GM19240 (cell line): ENCODE results near the gene TGFBR3.

Experiments used
- DNase-seq: peaks from one replicate; pipeline ENCODE4 v3.0.0; 2011; ENCODE audit warnings: low spot score; ENCODE audit not compliant: insufficient read length

TGFBR3 gene

DNA sequence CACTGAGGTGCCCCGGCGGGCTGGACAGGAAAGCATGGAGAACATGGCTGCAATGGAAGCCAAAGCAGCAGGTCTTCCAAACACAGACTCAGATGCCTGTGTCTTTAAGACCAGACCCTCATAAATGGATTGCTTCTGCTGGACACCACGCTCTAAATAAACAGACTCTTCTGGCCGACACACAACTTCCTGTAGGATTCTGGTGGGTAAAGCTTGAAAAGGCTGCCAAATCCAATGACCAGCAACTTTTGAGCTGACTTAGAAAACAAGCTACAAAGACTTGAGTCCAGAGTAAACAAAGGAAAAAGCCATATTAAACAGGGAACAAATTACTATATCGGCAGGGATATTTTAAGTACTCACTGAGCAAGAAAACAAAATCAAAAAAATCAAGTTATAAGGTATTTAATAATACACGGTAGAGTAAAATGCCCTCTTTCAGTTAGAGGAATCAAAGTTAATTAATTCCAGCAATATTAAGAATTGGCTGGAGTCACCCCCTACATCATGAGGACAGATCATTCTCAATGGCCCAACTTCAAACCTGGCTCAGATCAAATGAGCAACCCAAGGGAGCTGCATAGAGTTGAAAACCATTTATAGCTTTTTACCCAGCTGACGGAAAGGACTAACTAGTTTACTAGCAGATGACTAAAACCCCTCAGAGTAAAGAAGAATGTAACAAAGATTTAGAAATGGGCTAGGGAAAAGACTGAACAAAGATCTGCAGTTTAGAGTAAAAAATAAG lies 102.4 kb downstream of the TGFBR3 start:
- no peak for DNase-seq

DNA sequence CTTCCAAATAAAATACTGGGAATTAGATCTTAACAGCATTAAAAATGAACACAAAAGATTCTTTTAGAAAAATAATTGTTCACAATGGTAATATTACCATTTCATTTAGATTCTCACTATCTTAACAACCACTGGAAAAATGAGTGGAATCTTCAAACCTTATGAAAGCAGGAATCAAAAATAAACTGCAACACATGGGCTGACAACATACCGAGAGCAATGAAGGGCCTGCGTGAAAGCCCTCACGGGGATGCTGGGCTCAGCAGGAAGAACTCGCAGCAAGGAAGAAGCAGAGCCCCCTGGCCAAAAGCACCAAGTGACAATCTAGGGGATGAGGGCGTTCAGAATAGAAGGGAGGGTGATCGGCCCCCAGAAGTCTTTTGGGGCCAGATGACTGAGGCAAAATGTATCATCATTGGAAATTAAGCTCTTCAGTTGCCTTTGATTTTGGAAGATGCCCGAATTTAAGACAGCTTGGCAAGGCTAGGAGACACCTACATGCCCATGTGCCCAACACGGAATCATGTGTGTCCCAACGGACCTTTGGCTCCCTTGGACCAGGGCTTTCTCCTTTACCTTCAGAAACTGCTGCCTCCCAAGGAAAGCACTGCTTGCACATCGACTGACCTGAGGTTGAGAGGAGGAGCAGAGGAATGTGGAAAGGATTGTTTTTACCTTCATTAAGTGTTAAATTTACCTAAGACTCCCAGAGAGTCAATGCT lies 103.9 kb downstream of the TGFBR3 start:
- no peak for DNase-seq

DNA sequence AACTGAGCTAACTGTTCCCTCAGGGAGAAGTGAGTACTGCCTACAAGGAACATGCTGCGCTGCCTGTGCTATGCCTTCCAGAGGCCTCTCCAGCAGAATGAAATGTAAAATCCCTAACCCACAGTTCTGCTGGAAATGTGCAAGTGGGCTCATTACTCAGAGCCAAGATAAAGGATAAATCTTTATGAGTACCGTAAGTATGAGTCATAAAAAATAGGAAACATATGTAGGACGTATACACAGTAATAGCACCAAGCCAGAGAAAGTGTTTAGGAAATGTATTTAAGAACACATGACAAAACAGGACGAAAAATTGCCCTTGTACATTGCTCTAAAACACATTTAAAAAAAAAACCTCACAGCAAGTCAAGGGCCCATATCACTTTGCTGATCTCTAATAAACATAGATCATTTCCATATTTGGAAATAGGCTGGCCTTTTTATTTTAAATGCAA lies 104.6 kb downstream of the TGFBR3 start:
- DNase-seq = no peak

DNA sequence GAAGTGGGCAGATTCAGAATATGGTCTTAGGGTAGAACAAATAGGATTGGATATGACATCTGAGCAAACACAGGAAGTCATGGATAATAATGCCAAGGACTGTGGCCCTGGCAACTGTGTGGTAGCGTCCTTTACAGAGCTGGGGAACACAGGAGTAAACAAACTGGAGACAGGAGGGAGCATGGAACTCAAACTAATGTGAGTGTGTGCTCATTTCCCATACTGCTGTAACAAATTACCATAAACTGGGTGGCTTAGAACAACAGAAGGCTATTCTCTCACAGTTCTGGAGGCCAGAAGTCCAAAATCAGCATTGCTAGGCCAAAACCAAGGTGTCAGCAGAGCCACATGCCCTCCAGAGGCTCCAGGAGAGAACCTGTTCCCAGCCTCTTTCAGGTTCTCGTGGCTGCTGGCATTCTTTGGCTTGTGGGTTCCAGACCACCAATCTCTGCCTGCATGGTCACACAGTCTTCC lies 106.4 kb downstream of the TGFBR3 start:
- no peak for DNase-seq

DNA sequence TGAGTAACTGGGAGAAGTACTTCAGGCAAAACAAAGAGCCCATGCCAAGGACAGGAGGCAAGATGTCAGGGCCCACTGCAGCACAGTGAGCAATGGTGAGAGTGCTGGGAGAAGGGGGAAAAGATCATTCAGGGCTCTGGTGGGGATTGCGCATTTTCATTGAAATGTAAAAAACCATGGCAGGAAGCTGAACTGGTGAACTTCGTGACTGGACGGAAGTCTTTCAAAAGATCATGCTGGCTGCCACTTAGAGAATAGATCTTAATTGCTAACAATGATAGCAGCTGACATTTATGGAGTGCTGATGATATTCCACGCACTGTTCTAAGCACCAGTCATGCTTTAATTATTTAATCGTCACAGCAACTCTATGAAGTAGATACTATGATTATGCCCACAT lies 107.0 kb downstream of the TGFBR3 start:
- DNase-seq = no peak

DNA sequence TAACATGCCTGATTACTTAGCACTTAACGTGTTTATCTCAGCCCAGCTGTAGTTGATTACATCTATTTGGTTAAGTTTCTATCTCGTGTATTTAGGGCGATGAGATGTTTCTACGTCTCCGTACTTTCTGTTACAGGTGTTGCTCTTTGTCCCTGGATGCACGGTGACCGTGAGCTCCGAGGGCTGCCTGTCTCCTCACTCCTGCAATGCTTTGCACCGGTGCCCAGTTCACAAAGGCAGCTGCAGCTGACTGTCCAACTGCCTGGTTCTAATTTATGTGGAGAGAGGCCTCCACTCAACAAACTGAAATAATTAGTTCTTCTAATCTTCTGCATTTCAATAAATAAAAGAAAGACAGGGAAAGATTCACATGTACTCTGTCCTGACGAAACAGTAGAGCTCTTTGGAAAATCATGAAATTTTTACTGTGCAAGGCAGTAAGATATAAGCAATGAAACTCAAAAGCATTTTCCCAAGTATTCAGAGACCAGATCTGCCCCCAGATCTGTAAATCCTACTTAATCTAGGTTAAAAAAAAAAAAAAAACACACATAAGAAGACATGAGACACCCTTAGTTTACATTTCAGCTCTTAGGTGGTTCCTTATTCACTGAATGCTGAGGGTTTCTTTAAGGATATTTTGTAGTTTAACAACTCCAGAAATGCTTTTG lies 108.2 kb downstream of the TGFBR3 start:
- DNase-seq = no peak

DNA sequence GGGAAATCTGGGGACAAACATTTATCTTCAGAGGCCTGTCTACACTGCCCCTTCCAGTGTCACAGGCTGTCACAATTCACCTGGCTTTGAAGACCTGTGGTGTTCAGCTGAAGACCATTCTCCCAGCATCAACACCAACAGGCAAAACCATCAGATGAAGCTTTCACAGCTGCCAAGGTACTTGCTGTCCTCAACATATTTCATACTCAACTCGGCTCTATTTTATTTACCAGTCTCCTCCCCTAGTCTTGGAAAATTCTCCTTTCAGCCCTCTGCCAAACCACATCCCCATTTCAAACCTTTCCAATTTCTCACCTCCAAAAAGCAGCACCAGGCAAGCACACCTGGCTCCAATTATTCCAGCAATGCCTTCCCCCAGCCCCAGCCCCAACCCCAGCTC lies 108.8 kb downstream of the TGFBR3 start:
- no peak for DNase-seq

DNA sequence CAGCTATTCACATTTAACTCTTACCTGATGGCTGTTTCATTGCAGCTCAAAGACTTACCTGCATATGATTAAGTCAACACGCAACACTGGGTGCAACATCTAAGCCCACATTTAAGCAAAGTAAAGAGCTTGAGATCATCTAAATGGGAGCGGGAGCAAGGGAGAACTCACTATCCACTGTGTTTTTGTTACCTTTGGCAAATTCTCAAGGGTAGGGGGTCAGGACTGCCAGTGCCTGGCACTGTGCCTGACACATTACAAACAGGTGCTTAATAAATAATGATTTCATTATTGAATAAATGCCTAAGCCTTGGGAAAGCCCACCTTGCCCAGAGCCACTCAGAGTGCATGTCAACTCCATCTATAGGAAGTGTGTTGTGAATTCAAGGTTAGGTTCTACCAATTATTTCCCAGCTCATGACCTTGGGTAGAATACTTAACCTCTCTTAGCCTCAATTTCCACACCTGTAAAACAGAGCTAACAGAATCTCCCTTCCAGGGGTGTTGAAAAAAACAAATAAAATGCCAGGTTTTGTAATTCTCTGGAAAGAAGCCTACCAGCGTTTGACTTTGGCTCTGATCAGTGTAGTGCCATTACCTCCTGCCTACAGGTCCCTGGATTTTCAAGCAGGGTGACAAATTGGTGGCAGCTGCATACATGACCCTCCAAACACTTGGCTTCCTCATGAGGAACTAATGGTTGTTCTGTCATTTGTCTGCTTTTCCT lies 109.7 kb downstream of the TGFBR3 start:
- DNase-seq = no peak

DNA sequence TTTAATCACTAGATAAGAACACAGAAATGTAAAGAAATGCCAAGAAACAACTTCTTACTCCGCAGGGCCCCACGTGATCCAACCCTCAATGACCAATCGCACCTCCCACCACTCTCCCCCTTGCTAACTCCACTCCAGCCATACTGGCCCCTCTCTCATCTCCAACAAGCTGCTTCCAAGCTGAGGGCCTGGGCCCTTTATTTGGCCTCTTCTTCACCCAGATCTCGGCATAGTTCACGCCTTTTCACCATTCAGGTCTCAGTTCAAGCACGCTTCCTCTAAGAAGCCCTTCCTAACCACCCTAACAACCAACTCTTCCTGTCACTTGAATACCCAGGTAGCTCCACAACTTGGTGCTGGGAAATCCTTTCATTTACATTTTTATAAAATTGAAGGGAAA lies 110.7 kb downstream of the TGFBR3 start:
- DNase-seq = no peak

DNA sequence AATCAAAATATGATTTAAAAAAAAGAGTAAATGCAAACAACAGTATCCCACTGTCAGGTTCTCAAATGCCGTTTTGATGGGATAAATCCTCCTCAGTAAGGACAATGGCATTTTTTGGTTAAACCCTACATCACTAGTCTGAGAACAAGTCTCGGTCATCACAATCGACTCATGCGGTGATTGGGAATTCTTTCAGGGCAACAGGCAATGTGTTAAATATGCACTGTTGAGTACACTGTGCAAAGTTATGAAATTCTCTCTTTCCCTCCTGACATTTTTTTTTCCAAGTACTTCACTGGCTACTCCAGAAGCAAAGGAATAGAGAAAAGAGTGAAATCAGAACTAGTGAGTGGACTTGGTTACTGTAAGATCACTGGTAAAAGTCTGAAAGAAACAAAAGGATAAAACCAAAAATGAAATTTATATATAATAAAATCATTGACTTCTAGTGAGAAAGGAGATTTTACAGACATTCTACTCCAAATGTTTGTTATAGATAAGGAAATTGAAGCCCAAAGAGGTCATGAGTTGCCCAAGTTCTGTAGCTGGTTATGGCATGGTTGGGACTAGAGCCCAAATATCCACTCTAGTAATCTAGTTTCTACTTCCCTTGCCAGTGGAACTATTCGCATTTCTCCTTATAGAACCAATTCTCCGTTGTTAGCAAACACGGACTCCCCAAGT lies 111.3 kb downstream of the TGFBR3 start:
- no peak for DNase-seq

DNA sequence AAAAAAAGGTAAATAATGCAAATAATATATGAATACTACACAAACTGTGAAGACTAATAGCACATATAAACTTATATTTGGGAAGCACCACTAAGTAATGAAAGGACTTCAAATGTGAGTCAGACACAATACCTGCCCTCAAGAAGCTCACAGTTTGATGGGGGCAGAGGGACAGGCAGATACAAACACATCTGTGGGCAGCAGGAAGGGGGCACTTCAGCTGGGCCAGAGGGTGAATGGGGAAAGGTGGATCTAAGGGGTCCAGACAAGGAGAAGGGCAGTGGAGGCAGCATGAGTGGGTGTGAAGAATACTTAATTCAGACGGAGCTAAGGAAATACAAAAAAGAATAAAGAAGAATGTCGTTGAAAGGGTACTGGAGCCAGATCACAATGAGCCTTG lies 114.2 kb downstream of the TGFBR3 start:
- DNase-seq = no peak

DNA sequence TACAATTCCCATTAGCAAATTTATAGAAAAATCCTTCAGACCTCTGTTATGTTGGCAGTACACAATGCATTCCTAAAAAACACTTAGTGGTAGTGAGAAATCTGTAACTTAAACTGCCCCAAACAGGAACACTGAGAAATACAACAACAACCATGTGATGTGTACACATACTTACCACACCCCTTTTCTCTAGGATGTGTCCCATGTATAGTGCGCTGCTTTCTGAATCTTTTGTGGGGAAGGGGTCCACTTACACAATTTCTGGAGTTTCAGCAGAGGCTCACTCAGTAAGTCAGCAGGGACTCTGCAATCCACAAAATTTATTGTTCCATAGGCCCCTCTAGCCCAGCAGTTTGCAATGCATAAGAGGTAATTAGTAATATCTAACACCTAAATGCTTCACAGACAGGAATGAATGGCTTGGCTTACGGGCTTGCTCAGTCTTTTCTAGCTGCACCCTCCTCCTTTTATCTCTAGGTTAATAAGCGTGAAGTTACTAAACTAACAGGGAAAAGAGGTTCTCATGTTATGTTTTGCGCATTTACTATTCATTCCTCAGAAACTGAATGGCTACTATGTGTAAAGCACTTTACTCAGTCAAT lies 115.2 kb downstream of the TGFBR3 start:
- DNase-seq = no peak

DNA sequence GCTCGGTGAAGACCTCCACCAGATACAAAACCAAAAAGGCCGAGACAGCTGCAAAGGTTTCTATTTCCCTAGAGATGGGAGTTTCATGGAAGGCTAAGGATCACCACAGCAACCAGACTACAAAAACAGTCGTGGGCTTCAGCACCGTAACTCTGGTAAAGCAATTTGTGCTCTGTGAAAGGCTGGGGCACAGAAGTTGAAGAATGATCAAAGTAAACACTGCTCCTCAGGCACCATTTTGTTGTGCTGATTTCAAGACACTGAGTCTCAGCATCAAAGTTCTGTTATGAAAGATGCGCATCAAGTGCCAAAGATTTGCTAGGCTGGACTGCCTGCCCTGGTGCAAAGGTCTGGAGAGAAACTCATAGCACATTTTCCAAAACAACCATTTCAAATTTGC lies 116.2 kb downstream of the TGFBR3 start:
- DNase-seq = no peak

DNA sequence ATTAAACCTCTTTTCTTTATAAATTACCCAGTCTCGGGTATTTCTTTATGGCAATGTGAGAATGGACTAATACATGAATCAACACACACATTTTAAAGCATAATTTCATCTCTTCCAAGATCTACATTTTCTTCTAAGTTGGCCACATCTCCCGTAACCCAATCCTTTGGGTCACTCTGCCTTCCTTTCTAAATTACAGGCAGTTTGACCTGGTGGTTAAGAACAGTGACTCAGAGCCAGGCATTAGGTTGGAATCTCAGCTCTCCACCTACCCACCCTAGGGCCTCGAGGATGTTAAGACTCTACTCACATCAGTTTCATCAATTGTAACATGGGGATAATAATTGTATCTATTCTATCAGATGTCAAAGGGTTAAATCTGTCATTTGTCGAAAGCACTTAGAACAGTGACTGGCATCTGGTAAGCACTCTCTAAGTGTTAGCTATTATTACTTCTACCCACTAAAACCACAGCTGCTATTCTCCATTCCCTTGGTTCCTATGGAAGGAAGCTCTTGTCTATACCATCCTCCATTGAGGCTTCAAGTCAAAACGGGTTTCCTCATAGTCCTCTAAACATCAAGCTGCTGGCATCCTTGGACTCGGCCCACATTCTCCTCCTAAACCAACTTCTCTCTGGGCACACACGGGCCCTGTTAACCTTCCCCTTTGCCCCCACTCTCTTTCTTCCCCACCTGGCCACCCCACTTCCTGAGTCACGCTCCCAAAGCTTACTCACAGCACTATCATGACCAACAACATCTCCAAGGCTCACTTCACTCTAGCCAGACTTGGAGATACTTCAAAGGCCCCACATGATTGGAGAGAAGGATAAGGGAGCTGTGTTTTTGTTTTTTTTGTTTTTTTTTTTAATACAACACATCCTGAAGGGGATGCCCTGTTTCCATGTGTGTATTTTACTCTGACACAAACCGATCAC lies 116.9 kb downstream of the TGFBR3 start:
- no peak for DNase-seq

DNA sequence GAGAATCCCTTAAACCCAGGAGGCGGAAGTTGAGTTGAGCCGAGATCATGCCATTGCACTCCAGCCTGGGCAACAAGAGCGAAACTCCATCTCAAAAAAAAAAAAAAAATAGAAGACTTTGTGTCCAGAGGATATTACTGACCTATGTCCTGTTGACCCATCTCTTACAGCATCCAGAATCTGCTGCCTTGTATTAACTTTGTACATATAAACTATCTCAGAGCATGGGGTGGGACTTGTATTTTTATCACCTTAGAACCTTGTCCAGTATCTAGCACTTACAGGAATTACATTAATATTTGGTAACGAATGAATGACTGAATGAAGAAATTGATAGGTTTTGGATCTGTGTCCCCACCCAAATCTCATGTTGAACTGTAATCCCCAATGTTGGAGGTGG lies 117.8 kb downstream of the TGFBR3 start:
- no peak for DNase-seq

DNA sequence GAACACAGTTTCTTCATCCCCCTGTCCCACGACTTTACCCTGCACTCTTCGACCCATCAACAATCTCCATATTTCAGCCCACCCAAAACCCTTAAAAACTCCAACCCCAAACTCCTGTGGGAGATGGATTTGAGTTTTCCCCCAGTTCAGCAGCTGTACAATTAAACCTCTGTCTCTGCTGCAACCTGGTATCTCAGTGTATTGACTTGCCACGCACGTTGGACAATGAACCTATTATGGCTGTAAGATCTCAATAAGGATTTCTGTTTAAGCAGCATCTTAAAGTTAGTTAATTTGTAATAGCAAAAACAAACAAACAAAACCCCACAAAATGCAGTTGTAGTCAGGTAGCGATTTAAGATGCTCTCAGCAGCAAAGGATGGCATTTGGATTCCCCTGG lies 119.1 kb downstream of the TGFBR3 start:
- DNase-seq = no peak

DNA sequence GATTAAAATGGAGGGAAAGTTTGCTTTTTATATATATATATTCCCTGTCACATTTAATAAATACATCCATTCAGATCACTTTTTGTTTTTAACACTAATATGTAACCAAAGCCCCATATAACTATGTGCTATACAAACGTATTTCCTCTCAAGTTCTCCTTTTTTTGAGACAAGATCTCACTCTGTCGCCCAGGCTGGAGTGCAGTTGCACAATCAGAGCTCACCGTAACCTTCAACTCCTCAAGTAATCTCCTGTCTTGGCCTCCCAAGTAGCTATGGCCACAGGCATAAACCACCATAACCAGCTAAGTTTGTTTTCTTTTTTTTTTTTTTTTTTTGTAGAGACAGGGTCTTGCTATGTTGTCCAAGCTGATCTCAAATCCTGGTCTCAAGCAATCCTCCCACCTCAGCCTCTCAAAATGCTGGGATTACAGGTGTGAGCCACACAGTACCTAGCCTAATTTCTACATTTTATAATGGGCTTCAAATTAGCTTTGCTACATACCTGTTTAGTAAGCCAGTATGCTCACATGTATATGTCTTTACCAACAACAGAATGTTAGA lies 120.0 kb downstream of the TGFBR3 start:
- DNase-seq = no peak

DNA sequence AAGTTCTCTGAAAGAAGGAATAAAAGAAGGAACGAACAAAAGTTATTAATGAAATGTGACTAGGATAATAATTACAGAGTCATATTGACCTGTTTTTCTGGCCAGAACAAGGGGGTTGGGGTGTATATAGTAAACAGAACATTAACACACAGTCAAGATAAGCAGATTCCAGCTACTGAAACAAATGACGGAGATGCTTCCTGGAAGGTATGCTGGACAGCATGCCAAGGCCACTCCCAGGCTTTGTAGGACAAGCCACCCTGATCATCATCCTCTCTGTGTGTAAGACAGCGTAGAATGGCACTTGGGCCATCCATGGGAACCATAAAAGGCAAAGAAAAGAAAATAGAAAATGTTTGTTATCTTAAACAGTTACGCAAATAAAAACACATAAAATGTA lies 120.7 kb downstream of the TGFBR3 start:
- DNase-seq = no peak

DNA sequence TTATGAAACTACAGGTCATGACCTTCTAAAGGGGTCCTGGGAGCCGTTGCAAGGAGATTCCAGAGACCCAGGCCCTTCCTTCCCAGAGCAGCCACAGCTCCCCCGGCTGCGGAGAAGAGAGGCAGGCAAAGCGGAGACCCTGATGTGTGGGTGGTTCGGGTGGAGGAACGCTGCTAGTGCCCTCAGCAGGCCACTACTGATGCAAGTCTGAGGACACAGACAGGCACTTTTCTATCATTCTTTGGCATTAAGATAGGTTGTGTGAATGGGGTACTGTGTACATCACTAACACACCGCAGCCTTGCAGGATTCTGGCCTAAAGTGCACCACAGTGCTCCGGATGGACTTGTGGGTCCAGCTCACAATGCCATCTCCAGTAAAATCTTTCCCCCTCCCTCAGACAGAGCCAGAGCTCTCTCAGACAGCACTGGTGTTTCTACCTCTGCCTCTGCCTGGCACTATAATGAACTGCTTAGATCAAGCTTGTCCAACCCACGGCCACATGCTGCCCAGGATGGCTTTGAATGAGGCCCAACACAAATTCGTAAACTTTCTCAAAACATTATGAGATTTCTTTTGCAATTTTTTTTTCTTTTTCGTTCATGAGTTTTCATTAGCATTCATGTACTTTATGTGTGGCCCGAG lies 121.4 kb downstream of the TGFBR3 start:
- no peak for DNase-seq
